Pancreas (tissue), 10 donors: ENCODE results near the gene EHD3. TPM values are rescaled to one million over a fixed set of nuclear protein-coding genes. Genes with fewer than 3 reads are reported as not detected.

ENCODE experiments used
- ATAC-seq, 4 donors: fragments of 200-7000 bp; cut with Tn5 transposase; one replicate each; pipeline versions ENCODE4 v1.8.0 to v1.9.1; 2020; ENCODE audit warnings: mild to moderate bottlenecking in 4 of 4, moderate library complexity in 4 of 4
- DNase-seq, 6 donors: peaks; one replicate each; pipeline ENCODE4 v3.0.0-alpha.2; 2020
- FAIRE-seq: peaks from 2 replicates; lab custom pipeline; 2012; peaks lifted over from hg19 to GRCh38; lab: Jason Lieb, UNC
- H3K27ac ChIP-seq, 4 donors: fragments of 200-600 bp; sonication (generic); 1 replicate in 3 of 4; 2 replicates in 1 of 4; pipeline versions ENCODE4 v1.5.0 to v1.8.0; 2020
- H3K27me3 ChIP-seq, 4 donors: fragments of 200-600 bp; one replicate each; pipeline ENCODE4 v1.8.0; 2021
- H3K36me3 ChIP-seq, 3 donors: fragments of 200-600 bp; sonication (generic) in 1 of 3; one replicate each; pipeline versions ENCODE4 v1.5.0 to v1.8.0; 2020 to 2021
- H3K4me1 ChIP-seq, 3 donors: fragments of 200-600 bp; one replicate each; pipeline ENCODE4 v1.8.0; 2021
- H3K4me3 ChIP-seq, 4 donors: fragments of 200-600 bp; sonication (generic) in 2 of 4; one replicate each; pipeline versions ENCODE4 v1.5.0 to v1.8.0; 2020 to 2021
- H3K9me3 ChIP-seq, 4 donors: fragments of 200-600 bp; one replicate each; pipeline ENCODE4 v1.8.0; 2021
- WGBS, 2 donors: extraction: QIAGEN DNeasy Blood & Tissue Kit; methylation state at CpG; one replicate each; pipeline ENCODE4 v1.1.7; 2013; 5-methylcytosine and 5-hydroxymethylcytosine counted together
- intact Hi-C, 3 donors: fragments of 100-400 bp; cut with DNase I; formaldehyde crosslinking; loops; one replicate each; pipeline versions ENCODE4 v1.11.1 to v1.14.2; 2022
- polyA plus RNA-seq, 2 donors: library from polyadenylated mRNA; stranded (reverse); fragments of 200-250 nt; gene quantifications; one replicate each; pipeline ENCODE4 v1.2.3, GENCODE V29; 2013
- total RNA-seq, 6 donors: library from RNA; stranded (reverse); fragmentation: NEBNext Ultra II Directional in 4 of 6; extraction: Animal tissue kit (Norgen Biotek cat#: 25700) in 4 of 6; gene quantifications; one replicate each; pipeline versions ENCODE4 v1.2.1 to v1.2.4, GENCODE V29; 2021 to 2023
- TF ChIP-seq, protein P1 (sequence below), 4 donors: fragments of 200-600 bp; sonication (generic) in 3 of 4; IDR thresholded peaks; one replicate each; pipeline versions ENCODE4 v1.5.0 to v1.8.0; 2021; ENCODE audit warnings: antibody characterized with exemption in 4 of 4
- donor health status: healthy with polysubstance abuse.
- donor health status: DM: no; HTN: no; CAD: no; lungs with moderate emphysema.
- donor health status: DM: no; HTN: no; CAD: no.
- donor health status: control.
- donor health status: control.
- donor health status: Bipolar disorder and iron deficiency.
- donor health status: DM: yes; HTN: yes; CAD: no.
- donor health status: DM: no; HTN: no; CAD: no.
- donor health status: DM: no; HTN: no; CAD: no.
- donor health status: DM: yes; HTN: yes; CAD: no.

Gene EHD3
- total and polyA plus RNA-seq, 8 donors: 0.46 to 3.5 (median 0.81) TPM

GRCh38 chr2:31263636-31264190 is 29.8 kb downstream of the EHD3 start:
- no peaks in the 10 kb centered on the region for H3K27me3 ChIP-seq
- no peak overlapping the region for H3K27ac ChIP-seq
- H3K4me3 ChIP-seq: no peak overlapping the region
- H3K4me1 ChIP-seq: no peaks in the 10 kb centered on the region
- WGBS, 2 donors: 80 to 90% methylated on average over 3 of the region's 3 CpGs
- H3K36me3 ChIP-seq: no peaks in the 10 kb centered on the region
- no peak for ATAC-seq
- no peaks in the 10 kb centered on the region for H3K9me3 ChIP-seq
- intact Hi-C loops: no loop called here
- DNase-seq: no peak
- no peak for FAIRE-seq
- TF ChIP-seq, protein P1, sequence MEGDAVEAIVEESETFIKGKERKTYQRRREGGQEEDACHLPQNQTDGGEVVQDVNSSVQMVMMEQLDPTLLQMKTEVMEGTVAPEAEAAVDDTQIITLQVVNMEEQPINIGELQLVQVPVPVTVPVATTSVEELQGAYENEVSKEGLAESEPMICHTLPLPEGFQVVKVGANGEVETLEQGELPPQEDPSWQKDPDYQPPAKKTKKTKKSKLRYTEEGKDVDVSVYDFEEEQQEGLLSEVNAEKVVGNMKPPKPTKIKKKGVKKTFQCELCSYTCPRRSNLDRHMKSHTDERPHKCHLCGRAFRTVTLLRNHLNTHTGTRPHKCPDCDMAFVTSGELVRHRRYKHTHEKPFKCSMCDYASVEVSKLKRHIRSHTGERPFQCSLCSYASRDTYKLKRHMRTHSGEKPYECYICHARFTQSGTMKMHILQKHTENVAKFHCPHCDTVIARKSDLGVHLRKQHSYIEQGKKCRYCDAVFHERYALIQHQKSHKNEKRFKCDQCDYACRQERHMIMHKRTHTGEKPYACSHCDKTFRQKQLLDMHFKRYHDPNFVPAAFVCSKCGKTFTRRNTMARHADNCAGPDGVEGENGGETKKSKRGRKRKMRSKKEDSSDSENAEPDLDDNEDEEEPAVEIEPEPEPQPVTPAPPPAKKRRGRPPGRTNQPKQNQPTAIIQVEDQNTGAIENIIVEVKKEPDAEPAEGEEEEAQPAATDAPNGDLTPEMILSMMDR (IDR thresholded peaks at IDR 0.05): no peak

GRCh38 chr2:31265234-31265633 is 31.3 kb downstream of the EHD3 start:
- no peak for DNase-seq
- Histone ChIP-seq H3K27ac (no peak overlapping the region), H3K36me3 (no peaks in the 10 kb centered on the region), H3K27me3 (no peaks in the 10 kb centered on the region), H3K9me3 (no peaks in the 10 kb centered on the region), H3K4me1 (no peaks in the 10 kb centered on the region), H3K4me3 (no peak overlapping the region)
- intact Hi-C loops: no loop called here
- TF ChIP-seq, protein P1 (IDR thresholded peaks at IDR 0.05): no peak
- no peak for ATAC-seq
- no peak for FAIRE-seq
- 78 to 86% methylated on average over 6 of the region's 6 CpGs for WGBS, 2 donors

DNA sequence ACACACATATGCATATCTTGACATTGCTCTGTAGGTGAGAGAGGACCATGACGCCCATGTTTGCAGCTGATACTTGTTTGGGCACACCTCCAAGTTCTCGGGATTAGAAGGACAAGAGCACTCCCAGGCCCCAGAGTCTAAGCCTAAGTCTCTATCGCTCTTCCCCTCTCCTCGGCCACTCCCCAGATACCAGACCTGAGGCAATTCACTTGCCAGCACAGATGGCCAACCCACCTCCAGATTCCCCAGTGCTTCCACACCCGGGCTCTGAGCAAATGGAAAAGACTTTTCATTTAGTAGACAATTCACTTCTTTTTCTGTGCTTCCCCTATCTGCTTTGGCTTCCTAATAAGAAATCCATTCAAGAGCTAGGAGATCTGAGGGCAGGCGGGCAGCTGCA is 32.9 kb downstream of the EHD3 start:
- no peak for ATAC-seq
- WGBS, 2 donors: 68 to 70% methylated on average over 6 of the region's 6 CpGs
- intact Hi-C loops: no loop called here
- Histone ChIP-seq H3K27me3 (no peaks in the 10 kb centered on the region), H3K9me3 (no peaks in the 10 kb centered on the region), H3K4me3 (no peak overlapping the region), H3K4me1 (no peaks in the 10 kb centered on the region), H3K36me3 (no peaks in the 10 kb centered on the region), H3K27ac (no peak overlapping the region)
- DNase-seq: no peak
- TF ChIP-seq, protein P1 (IDR thresholded peaks at IDR 0.05): no peak
- FAIRE-seq: no peak

GRCh38 chr2:31267437-31268120 is 33.6 kb downstream of the EHD3 start:
- Histone ChIP-seq H3K27ac (no peak overlapping the region), H3K27me3 (no peaks in the 10 kb centered on the region), H3K4me1 (no peaks in the 10 kb centered on the region), H3K36me3 (no peaks in the 10 kb centered on the region), H3K9me3 (no peaks in the 10 kb centered on the region), H3K4me3 (no peak overlapping the region)
- WGBS, 2 donors: 75 to 80% methylated on average over 8 of the region's 8 CpGs
- DNase-seq (no peak), ATAC-seq (no peak), FAIRE-seq (no peak)
- intact Hi-C loops: no loop called here
- TF ChIP-seq, protein P1 (IDR thresholded peaks at IDR 0.05): no peak

GRCh38 chr2:31268344-31268743 is 34.4 kb downstream of the EHD3 start:
- 90 to 100% methylated on average over 2 of the region's 2 CpGs for WGBS, 2 donors
- no peak overlapping the region for H3K4me3 ChIP-seq
- H3K36me3 ChIP-seq: no peaks in the 10 kb centered on the region
- ATAC-seq (no peak), DNase-seq (no peak), FAIRE-seq (no peak)
- TF ChIP-seq, protein P1 (IDR thresholded peaks at IDR 0.05): no peak
- no peak overlapping the region for H3K27ac ChIP-seq
- intact Hi-C loops: no loop called here
- H3K9me3 ChIP-seq: no peaks in the 10 kb centered on the region
- H3K4me1 ChIP-seq: no peaks in the 10 kb centered on the region
- H3K27me3 ChIP-seq: no peaks in the 10 kb centered on the region
